Mucosa of rectum (tissue), 2 donors: ENCODE data around the gene PPEF1.
"Not testable (repeated sequence)": the region's sequence is repeated elsewhere in the genome, so short reads cannot be mapped to it uniquely, and the experiment has no call there.

ENCODE experiments used
- H3K27ac ChIP-seq, 2 donors: one replicate each; pipeline ENCODE4 v1.7.0; 2013; ENCODE audit warnings: inconsistent platforms in 2 of 2, low read depth in 2 of 2, low read length in 2 of 2
- H3K27me3 ChIP-seq, 2 donors: one replicate each; pipeline ENCODE4 v1.7.0; 2013; ENCODE audit warnings: low read length in 2 of 2; ENCODE audit not compliant: control insufficient read depth in 2 of 2, insufficient read depth in 2 of 2
- H3K36me3 ChIP-seq, 2 donors: one replicate each; pipeline ENCODE4 v1.7.0; 2013; ENCODE audit warnings: low read length in 2 of 2; ENCODE audit not compliant: control insufficient read depth in 2 of 2, insufficient read depth in 2 of 2
- H3K4me1 ChIP-seq, 2 donors: one replicate each; pipeline ENCODE4 v1.7.0; 2013; ENCODE audit warnings: low read length in 2 of 2, mild to moderate bottlenecking in 1 of 2; ENCODE audit not compliant: control insufficient read depth in 2 of 2, insufficient read depth in 2 of 2
- H3K4me3 ChIP-seq, 2 donors: one replicate each; pipeline ENCODE4 v1.7.0; 2013; ENCODE audit warnings: low read length in 2 of 2
- H3K9ac ChIP-seq, 2 donors: one replicate each; pipeline ENCODE4 v1.7.0; 2013; ENCODE audit warnings: low read length in 2 of 2, low read depth in 1 of 2, mild to moderate bottlenecking in 1 of 2
- H3K9me3 ChIP-seq, 2 donors: one replicate each; pipeline ENCODE4 v1.7.0; 2013; ENCODE audit warnings: low read length in 2 of 2; ENCODE audit not compliant: control insufficient read depth in 2 of 2
- donor health status: healthy.
- donor health status: Normal muscosa, but diverticular disease.

Gene PPEF1

GRCh38 chrX:18739609-18740008, 32.2 kb downstream of the PPEF1 start:
- not testable (repeated sequence) for H3K36me3 ChIP-seq, H3K4me1 ChIP-seq, H3K27me3 ChIP-seq, H3K9me3 ChIP-seq, H3K4me3 ChIP-seq, H3K27ac ChIP-seq, H3K9ac ChIP-seq

- Histone ChIP-seq H3K9me3 (no peaks in the 10 kb centered on the region), H3K27ac (no peak overlapping the region)
These were observed 41.1 kb downstream of the PPEF1 start for GRCh38 chrX:18748499-18748898.

GRCh38 chrX:18753631-18754030, 46.2 kb downstream of the PPEF1 start:
- Histone ChIP-seq H3K27ac (no peak overlapping the region), H3K9ac (no peak overlapping the region), H3K9me3 (no peaks in the 10 kb centered on the region), H3K4me3 (no peak overlapping the region), H3K4me1 (no peaks in the 10 kb centered on the region), H3K36me3 (no peaks in the 10 kb centered on the region), H3K27me3 (peaks cover 0 to 1% of the 10 kb centered on the region in 2 donors)

More at GRCh38 chrX:18748499-18748898, 41.1 kb downstream of the PPEF1 start:
- Histone ChIP-seq H3K36me3 (no peaks in the 10 kb centered on the region), H3K27me3 (no peaks in the 10 kb centered on the region), H3K4me1 (no peaks in the 10 kb centered on the region), H3K9ac (no peak overlapping the region), H3K4me3 (no peak overlapping the region)

- Histone ChIP-seq H3K9me3 (no peaks in the 10 kb centered on the region), H3K4me1 (no peaks in the 10 kb centered on the region), H3K27ac (no peak overlapping the region), H3K27me3 (peaks cover 0 to 4% of the 10 kb centered on the region in 2 donors), H3K36me3 (no peaks in the 10 kb centered on the region), H3K4me3 (no peak overlapping the region), H3K9ac (no peak overlapping the region)
These were observed 48.2 kb downstream of the PPEF1 start for GRCh38 chrX:18755651-18756050.

- no peaks in the 10 kb centered on the region for H3K36me3 ChIP-seq
- peaks cover 0 to 4% of the 10 kb centered on the region in 2 donors for H3K27me3 ChIP-seq
- no peak overlapping the region for H3K27ac ChIP-seq
- no peak overlapping the region for H3K4me3 ChIP-seq
- no peaks in the 10 kb centered on the region for H3K9me3 ChIP-seq
- H3K4me1 ChIP-seq: no peaks in the 10 kb centered on the region
- no peak overlapping the region for H3K9ac ChIP-seq
These were observed 50.8 kb downstream of the PPEF1 start for GRCh38 chrX:18757956-18758932.

- Histone ChIP-seq H3K9me3 (no peaks in the 10 kb centered on the region), H3K27me3 (peaks cover 0 to 4% of the 10 kb centered on the region in 2 donors), H3K9ac (no peak overlapping the region), H3K36me3 (no peaks in the 10 kb centered on the region), H3K27ac (no peak overlapping the region), H3K4me1 (no peaks in the 10 kb centered on the region), H3K4me3 (no peak overlapping the region)
These were observed 54.3 kb downstream of the PPEF1 start for GRCh38 chrX:18761750-18762149.

GRCh38 chrX:18763106-18763505, 55.7 kb downstream of the PPEF1 start:
- H3K36me3 ChIP-seq, H3K9me3 ChIP-seq, H3K27me3 ChIP-seq: not testable (repeated sequence)

GRCh38 chrX:18769364-18769763, 61.9 kb downstream of the PPEF1 start:
- H3K27ac ChIP-seq: no peak overlapping the region
- H3K9me3 ChIP-seq: no peaks in the 10 kb centered on the region
- no peak overlapping the region for H3K9ac ChIP-seq
- no peaks in the 10 kb centered on the region for H3K27me3 ChIP-seq
- H3K36me3 ChIP-seq: no peaks in the 10 kb centered on the region
- H3K4me3 ChIP-seq: no peak overlapping the region
- no peaks in the 10 kb centered on the region for H3K4me1 ChIP-seq

More at GRCh38 chrX:18763106-18763505, 55.7 kb downstream of the PPEF1 start:
- H3K4me3 ChIP-seq, H3K4me1 ChIP-seq, H3K9ac ChIP-seq, H3K27ac ChIP-seq: not testable (repeated sequence)

- H3K4me3 ChIP-seq: no peak overlapping the region
- no peaks in the 10 kb centered on the region for H3K9me3 ChIP-seq
- no peak overlapping the region for H3K9ac ChIP-seq
- no peaks in the 10 kb centered on the region for H3K36me3 ChIP-seq
- H3K27me3 ChIP-seq: no peaks in the 10 kb centered on the region
- H3K27ac ChIP-seq: no peak overlapping the region
- H3K4me1 ChIP-seq: no peaks in the 10 kb centered on the region
These were observed 62.5 kb downstream of the PPEF1 start for GRCh38 chrX:18769812-18770573.

GRCh38 chrX:18789916-18790315, 82.5 kb downstream of the PPEF1 start:
- Histone ChIP-seq H3K27me3 (no peaks in the 10 kb centered on the region), H3K9ac (no peak overlapping the region), H3K9me3 (peaks cover 0 to 2% of the 10 kb centered on the region in 2 donors), H3K4me3 (no peak overlapping the region), H3K36me3 (no peaks in the 10 kb centered on the region), H3K4me1 (no peaks in the 10 kb centered on the region), H3K27ac (no peak overlapping the region)
